Measurements from ENCODE around the gene ANKRD52.
"Not testable (repeated sequence)": the region's sequence is repeated elsewhere in the genome, so short reads cannot be mapped to it uniquely, and the experiment has no call there.

Gene ANKRD52

GRCh38 chr12:56208006-56208405 lies 50.2 kb downstream of the ANKRD52 start:
- no peak for DNase-seq (ENCODE audit: low read depth, low spot score)

- no peak for DNase-seq (ENCODE audit: low read depth, low spot score)
These were observed 51.6 kb downstream of the ANKRD52 start for GRCh38 chr12:56206452-56207166.

- no peak for DNase-seq (ENCODE audit: low read depth, low spot score)
These were observed 52.7 kb downstream of the ANKRD52 start for GRCh38 chr12:56205445-56205844.

- DNase-seq (ENCODE audit: low read depth, low spot score) = no peak
These were observed 53.9 kb downstream of the ANKRD52 start for GRCh38 chr12:56204275-56204674.

- DNase-seq (ENCODE audit: low read depth, low spot score) = no peak
These were observed 55.3 kb downstream of the ANKRD52 start for GRCh38 chr12:56202838-56203237.

GRCh38 chr12:56202366-56202765 lies 55.8 kb downstream of the ANKRD52 start:
- DNase-seq (ENCODE audit: low read depth, low spot score) = no peak

DNA sequence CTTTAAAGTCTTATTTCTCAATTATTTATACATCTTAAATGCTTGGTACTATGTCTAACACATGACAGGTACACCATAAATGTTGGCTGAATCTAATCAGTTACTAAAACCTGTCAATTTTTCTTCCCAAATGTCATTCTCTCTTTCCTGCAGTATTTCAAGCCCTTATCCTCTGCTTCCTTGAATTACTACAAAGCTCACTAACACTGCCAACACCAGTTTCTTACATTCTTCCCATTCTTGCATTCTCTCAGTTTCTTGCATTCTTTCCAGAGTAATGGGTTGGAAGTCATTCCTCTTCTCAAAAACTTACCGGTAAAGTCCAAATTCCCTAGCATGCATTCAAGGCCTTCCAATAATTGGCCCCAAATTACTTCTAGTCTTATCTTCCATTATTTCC lies 59.3 kb downstream of the ANKRD52 start:
- no peak for DNase-seq (ENCODE audit: low read depth, low spot score)

GRCh38 chr12:56197921-56198635 lies 60.1 kb downstream of the ANKRD52 start:
- DNase-seq (ENCODE audit: low read depth, low spot score) = no peak

DNA sequence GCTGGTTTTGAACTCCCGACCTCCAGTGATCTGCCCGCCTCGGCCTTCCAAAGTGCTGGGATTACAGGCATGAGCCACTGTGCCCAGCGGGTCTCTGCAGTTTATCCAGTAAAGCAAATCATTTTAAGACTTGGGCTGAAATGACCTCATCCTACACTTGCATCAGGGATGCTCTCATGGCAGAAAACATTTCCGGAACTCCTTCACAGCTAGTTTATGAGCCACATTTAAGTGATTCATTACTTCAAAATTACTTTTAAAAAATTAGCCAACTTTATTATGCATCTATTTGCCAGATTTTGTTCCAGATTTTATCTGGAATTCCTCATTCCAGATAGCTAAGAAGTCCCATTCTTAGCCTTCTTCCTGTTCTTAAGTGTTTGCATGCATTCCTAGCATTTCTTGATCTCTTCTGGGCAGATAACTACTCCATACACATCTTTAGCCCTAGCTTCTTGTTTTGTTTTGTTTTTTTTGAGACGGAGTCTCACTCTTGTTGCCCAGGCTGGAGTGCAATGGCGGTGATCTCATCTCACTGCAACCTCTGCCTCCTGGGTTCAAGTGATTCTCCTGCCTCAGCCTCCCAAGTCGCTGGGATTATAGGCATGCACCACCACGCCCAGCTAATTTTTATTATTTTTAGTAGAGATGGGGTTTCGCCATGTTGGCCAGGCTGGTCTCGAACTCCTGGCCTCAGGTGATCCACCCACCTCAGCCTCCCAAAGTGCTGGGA lies 61.2 kb downstream of the ANKRD52 start:
- DNase-seq (ENCODE audit: low read depth, low spot score) = not testable (repeated sequence)

DNA sequence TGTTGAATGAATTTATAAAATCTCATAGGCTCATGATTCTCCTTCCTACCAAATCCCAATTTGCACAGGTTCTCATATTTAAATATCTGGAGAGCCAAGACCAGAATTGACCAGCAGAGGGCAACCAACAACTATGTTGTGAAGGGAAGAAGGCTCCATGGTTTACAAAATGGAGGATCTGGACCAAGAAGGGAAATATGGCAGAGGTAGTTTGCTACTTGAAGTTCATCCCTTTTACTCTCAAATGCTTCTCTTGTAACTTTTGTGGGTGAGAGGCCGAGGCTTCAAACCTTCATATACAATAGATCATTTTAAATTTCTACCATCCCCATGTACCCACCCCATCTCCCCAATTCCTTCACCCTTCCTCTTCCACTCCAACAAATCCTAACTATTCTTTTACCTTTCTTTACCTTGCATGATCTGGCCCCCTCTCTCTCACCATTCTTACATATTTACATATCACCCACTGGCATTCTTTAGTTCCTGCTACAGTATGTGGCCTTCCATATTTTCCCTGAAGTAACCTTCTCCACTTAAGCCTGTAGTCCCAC lies 65.1 kb downstream of the ANKRD52 start:
- DNase-seq (ENCODE audit: low read depth, low spot score) = peak; percentile 78

DNA sequence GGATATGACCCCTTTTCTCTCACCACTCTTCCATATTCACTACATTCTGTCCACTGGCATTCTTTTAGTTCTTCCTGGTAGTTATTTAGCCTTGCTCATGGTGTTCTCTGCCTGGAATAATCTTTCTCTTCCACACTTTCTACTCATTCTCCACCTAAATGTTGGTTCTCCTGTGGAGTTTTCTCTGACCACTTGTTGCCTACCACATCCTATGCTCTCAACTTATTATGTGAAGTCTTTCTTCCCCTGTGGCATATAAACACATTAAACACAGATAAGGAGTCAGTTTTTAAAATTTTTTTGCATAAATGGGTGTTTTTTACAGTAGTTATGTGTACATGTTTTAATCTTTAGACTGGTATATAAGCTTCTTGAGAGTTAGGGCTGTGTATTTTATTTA lies 65.6 kb downstream of the ANKRD52 start:
- DNase-seq (ENCODE audit: low read depth, low spot score) = no peak

GRCh38 chr12:56190695-56191155 lies 67.5 kb downstream of the ANKRD52 start:
- no peak for DNase-seq (ENCODE audit: low read depth, low spot score)

DNA sequence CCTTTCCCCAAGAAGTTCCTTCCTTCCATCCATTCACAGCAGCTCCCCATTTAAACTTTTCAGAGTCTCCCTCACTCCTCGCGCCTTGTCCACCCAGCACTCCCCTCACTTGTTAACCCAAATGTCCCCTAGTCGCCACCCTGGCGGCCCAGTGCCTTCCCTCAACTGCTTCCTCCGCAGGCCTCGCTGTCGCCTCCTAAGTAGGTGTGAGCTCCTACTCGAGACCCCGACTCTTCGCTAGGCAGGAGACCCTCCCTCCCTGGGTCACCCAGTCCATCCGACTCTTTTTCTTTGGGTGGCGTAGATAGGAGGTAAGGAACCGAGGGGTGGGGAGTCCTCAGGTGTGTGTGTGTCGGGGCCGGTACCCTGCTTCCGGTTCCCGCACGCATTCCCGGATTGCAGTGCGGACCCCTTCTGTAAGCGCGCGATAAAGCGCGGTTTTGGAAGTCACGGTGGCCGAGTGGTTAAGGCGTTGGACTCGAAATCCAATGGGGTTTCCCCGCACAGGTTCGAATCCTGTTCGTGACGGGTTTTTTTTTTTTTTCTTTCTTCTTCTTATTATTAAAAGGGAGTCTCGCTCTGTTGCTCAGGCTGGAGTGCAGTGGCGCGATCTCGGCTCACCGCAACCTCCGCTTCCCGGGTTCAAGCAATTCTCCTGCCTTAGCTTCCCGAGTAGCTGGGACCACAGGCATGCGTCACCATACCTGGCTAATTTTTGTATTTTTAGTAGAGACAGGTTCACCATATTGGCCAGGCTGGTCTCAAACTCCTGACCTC lies 68.1 kb downstream of the ANKRD52 start:
- DNase-seq (ENCODE audit: low read depth, low spot score) = peak; percentile 70

DNA sequence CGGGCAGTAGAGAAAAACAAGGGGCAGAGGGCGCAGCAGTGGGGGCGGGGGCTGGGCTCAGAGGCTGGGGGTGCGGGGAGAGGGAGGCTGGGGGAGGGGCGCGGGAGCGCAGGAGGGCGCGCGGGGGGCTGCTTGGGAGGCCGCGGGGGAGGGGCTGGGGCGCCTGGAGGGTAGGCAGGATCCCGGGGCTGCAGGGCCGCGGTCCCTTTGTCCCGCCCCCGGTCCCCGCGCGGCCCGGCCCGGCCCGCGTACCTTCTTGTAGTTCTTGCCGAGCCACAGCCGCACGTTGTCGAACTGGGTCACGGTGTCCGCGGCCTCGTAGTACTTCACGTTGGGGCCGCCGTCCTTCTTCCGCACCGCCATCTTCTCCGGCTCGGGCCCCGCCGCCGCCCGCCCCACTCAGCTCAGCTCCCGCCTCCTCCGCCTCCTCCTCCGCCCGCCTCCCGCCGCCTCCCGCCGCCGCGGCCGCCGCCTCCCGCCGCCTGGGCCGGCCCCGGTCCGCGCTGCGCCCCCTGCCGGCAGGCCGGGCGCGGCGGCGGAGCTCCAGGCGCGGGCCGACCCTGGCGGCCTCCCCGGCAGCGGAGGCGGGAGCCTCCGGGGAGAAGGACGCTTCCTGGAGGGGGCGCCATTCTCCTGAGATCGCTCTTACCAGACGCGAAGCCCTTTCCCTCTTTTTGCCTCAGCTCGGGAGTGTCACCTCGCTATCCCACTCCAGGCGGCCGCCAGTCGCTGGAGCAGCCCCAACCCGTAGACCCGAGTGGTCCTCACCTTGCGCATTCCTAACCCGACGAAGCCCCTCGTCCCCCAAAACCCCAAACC lies 68.9 kb downstream of the ANKRD52 start, which contains the start of gene SMARCC2:
SMARCC2 (minus strand) TSS at position 385 of the 819 bp plus-strand sequence; CDS start at position 363, 22 bp downstream.
- peak; percentile 74 for DNase-seq (ENCODE audit: low read depth, low spot score)

DNA sequence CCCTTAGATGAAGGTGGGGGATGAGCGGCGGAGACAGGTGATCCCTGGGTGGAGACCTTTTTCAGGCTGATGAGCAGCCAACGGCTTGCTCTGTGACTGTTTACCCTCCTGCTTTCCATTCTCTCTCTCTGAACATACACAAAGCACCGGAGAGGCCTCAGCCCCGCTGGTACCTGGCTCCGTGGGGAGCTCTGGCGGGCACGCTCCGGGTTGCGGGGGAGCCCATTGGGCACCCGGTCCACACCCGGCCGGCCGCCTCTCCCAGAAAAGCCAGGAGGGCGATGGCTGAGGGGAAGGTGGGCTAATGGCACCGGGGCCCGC lies 69.4 kb downstream of the ANKRD52 start:
- DNase-seq (ENCODE audit: low read depth, low spot score) = no peak

DNA sequence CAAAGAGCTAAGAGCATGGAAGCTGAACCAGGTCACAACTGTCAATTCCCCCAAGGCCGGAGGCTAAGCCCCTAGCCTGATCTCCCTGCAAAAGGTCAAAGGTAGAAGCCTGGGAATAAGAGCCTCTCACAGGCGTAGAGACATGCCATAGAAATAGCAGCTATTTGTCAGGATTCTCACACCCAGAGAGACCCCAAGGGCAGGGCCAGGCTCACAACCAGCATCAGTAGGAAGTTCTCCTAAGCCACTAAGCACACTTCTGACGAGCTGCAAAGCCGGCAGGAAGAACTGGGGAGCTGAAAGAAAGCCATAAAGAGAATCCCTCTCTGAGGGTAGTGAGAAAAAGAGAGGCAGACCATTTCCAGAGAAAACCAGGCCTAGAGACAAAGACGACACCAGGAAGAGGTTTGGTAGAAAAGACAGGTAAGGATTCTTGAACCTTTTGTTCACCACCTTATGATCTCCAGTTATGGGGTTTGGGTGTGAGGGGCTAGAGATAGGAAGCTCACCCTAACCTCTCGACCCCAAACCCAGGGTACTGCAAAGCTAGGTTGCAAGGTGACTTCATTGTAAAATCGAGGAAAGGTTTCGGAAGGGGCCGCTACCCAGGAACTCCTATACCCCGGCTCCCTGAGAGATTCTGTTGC lies 69.9 kb downstream of the ANKRD52 start:
- DNase-seq (ENCODE audit: low read depth, low spot score) = no peak

All from smooth muscle cell of the brain vasculature (primary cell).